KBM-7 (cell line): ENCODE measurements around the gene UBALD2.
"Not testable (repeated sequence)": the region's sequence is repeated elsewhere in the genome, so short reads cannot be mapped to it uniquely, and the experiment has no call there.

ENCODE experiments used
- DNase-seq: peaks from one replicate; pipeline ENCODE4 v3.0.0-alpha.2; 2015
- in situ Hi-C: fragments of 300-500 bp; cut with MboI; formaldehyde crosslinking; loops from 2 replicates; pipeline ENCODE4 v1.14.3; 2020; ENCODE audit warnings: low sequenced_read_pairs, low pct_unique_long_range_greater_than_20kb, mixed read lengths

Gene UBALD2

DNA sequence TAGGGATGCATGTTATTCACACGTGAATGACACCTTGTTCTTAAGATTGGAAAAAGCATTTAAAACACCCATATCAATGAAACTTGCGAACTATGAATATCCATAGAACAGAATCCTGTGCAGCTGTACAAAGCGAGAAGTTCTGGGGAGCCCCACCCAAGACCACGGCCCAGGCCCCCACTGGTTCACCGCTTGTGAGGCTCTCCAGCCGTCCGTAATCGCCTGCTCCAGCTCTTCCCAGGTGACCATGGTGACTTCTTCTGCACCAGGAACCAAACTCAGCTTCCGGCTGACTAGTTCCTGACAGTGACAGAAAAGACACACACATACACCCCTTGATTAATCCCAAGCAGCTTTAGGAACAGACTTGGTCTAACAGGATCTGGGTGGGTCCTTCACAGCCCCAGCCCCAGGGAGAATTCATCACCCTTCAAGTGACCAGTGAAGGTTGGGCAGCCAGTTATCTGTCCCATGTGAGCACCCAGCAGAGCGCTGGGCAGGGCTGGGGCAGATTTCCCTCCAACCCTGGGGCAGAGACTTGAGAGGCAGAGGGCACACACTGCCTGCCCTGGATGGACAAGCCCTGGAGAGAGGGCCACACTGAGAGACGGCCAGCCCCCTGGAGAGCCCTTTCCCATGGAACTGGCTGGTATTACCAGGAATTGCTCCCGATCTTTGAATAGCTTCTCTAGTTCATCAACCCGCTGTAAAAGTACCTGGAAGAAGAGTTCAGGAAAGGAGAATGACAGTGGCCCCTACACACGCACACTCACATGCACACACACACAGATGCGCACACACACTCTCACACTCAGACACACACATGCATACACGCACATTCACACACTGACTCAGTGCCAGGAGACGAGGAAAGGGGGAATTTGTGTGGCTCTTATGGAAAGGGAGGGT is 39.3 kb downstream of the UBALD2 start:
- in situ Hi-C loops, result loop anchor here (10.0 kb wide), 1 partner anchor 90 kb away; no protein-coding TSS in a partner anchor
- no peak for DNase-seq

DNA sequence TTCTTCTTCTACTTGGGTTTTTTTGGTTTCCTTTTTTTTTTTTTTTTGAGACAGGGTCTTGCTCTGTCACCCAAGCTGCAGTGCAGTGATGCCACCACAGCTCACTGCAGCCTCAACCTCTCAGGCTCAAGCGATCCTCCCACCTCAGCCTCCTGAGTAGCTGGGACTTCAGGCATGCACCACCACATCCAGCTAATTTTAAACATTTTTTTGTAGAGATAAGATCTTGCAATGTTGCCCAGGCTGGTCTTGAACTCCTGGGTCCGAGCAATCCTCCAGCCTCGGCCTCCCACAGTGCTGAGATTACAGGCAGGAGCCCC is 39.9 kb downstream of the UBALD2 start:
- in situ Hi-C loops, result loop anchor here (10.0 kb wide), 1 partner anchor 90 kb away; no protein-coding TSS in a partner anchor
- DNase-seq, result not testable (repeated sequence)

DNA sequence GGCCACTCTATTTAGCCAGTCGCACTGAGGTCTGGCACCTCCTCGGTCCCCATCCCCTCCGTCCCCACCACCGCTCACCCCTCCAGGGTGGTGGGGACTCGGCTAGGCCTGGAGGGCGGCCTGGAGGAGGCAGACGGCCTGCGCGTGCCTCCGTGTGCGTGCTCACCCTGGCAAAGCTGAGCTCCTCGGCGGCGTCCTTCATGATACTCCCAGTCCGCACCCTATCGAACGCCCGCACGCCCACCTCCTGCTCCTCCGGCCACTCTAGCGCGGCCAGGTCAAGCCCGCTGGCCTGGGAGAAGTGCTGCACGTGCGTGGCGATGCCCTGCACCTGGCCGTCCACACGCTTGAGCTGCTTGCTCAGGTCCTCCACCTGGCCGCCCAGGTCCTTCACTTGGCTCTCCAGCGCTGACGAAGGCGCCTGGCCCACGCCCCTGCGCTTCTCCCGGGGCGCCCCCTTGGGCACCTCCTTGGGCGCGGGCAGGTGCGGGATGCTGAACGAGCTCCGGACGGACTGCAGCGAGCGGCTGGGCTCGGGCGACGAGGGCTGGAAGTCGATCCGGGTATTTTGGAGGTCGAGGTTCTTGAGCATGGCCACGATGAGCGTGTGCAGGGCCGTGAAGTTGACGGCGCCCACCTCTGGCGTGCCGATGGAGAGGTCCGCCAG is 42.3 kb downstream of the UBALD2 start:
- DNase-seq, result no peak
- in situ Hi-C loops, result loop anchor here (10.0 kb wide), 1 partner anchor 87 kb away; no protein-coding TSS in a partner anchor

DNA sequence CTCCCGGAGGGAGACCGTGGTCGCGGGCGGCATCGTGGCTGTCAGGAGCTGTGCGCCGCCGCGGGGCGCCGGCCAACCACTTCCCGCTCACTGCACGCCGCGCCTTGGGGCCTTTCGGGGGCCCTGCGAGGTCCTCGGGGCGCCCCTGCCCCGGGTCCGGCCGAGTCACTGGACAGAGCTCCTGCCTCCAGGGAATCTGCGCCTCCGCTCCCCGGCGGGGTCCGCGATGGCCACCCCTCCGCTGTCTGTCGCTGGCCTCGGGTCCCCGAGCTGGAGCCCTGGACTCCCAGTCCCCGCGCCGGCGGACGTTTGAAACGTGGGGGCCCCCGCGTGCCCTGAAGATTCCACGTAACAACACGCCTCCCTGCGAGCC is 42.8 kb downstream of the UBALD2 start, which contains the start of gene QRICH2:
Gene QRICH2 (minus strand): TSS at position 311 of the 373 bp plus-strand sequence. CDS start 278 bp downstream, at position 33.
- in situ Hi-C loops, result loop anchor here (10.0 kb wide), 1 partner anchor 87 kb away; no protein-coding TSS in a partner anchor
- no peak for DNase-seq

DNA sequence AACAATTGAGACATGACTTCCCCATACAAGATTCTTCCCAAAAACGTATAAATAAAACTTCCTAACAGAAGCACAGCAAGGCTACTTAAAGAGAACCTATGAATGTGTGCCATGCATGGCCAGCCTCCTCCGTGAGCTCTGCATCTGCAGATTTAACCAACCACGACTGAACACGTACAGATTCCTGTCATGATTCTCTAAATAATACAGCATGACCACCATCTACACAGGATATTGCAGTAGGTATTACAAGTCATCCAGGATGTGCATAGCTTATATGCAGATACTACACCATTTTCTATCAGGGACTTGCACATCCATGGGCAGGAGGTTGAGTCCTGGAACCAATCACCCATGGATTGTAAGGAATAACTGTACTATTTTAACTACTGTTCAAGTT is 44.3 kb downstream of the UBALD2 start:
- DNase-seq, result no peak
- in situ Hi-C loops, result loop anchor here (10.0 kb wide), 1 partner anchor 85 kb away; no protein-coding TSS in a partner anchor

DNA sequence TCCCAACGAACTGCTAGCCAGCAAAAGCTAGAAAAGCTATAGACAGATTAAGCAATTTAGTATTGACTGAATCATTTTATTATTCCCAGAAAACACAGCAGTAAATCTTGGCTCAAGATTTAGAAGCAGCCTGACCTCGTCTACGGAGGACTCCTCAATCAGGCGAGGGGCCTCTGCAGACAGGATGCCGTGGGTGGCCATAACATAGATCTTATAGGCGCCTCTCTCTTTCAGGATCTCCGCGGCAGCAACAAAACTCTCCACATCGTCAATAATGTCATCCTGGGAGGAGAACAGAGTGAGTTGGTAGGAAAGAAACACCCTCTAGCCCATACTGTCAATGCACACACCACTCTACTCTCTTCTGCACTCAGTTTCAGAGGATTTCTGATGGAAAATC is 47.6 kb downstream of the UBALD2 start:
- DNase-seq, result no peak
- in situ Hi-C loops, result no loop called here

DNA sequence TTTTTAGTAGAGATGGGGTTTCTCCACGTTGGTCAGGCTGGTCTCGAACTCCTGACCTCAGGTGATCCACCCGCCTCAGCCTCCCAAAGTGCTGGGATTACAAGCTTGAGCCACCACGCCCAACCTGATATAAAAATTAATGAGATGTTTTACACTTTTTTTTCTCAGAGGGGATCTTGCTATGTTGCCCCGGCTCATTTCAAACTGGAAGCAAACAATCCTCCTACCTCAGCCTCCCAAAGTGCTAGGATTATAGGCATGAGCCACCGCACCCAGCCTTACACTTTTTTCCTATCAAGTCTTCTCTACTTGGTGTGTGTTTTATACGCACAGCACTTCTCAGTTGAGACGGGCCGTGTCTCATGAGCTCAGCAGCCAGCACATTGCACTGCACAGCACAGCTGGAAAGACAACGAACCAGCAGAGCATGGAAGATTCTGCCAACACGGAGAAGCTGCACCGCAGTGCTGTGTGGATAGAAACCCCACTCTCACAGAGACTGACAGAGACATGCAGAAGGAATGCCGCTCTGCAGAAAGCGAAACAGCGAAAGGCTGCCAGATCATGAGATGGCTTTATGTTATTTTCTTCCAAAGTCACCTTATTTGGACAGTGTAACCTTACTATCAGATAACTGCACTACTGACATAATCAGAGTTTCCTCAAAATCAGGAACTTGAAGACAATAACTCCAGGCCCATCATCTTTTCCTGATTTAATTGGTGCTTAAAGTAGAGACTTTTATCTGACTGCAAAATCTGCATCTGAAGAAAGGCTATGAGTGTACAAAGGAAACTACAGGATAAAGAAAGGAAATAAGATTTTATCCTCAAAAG is 49.5 kb downstream of the UBALD2 start:
- in situ Hi-C loops, result no loop called here
- DNase-seq, result peak; percentile 21

DNA sequence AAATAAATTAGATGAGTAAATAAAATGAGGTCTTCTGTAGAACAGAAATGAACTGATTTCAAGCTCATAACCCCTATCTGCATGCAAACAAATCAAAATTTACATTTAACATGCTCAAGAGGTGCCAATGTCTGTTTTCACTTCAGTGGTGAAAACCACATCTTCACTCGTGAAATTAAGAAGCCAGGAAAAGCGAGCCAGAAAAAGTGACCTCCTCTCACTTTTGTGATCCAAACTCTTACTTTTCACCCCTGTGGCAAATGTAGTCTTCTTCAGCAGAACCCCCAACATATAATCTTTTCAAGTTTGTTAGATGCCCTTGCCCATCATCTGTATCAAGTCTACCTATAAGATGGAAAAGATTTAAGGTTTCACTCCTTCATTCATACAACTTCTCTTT is 52.4 kb downstream of the UBALD2 start:
- DNase-seq, result no peak
- in situ Hi-C loops, result no loop called here

DNA sequence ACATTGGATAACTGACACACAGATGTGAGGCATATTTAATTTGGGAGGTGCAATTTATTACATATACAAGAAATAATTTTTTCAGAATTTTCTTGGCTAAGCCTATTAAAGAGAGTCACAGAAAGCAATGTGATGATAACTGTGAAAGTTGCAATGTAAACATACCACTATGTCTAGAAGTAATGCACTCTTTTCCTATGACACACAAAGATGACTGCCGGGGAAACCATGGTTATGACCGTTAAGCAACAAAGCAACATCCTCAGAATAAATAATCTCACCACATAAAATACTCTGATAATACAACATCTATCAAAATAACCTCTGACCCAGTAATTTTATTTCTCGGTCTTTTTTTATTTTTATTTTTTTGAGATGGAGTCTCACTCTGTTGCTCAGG is 53.4 kb downstream of the UBALD2 start:
- in situ Hi-C loops, result no loop called here
- no peak for DNase-seq
